HG03558 (cell line): ENCODE measurements around the gene RCHY1.

Source experiments
- ATAC-seq: cut with Tn5 transposase; IDR thresholded peaks from one replicate; pipeline ENCODE4 v1.9.1; 2021; ENCODE audit warnings: moderate number of reproducible peaks; ENCODE audit not compliant: unreplicated experiment; ENCODE audit errors: extremely low read depth

The RCHY1 gene

GRCh38 chr4:75432683-75433082 is 81.5 kb downstream of the RCHY1 start:
- ATAC-seq: no peak

- ATAC-seq: no peak
These were observed 85.0 kb downstream of the RCHY1 start for GRCh38 chr4:75429208-75429607.
